NCI-H82 (cell line): ENCODE results near the gene BRD2.

Experiments used
- DNase-seq: peaks from one replicate; lab custom pipeline; 2025; lab: John Stamatoyannopoulos, UW

The BRD2 gene

DNA sequence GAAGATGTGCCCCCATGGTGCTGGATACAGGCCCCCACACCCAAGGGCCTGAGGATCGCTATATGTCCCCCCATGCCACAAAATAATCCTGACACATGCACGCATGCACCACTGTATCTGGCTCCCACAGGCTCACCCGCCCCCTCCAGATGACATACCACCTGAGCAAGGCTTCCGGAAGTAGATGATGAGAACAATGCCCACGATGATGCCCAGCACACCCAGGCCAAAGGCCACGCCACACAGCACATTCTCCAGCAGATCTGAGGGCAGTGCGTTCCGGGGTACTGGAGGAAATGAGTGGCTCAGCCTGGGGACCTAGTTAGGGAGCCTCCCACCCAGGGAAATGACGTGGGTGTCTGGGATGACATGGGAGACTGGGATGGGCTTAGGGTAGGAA, 19.3 kb upstream of the BRD2 start:
- no peak for DNase-seq

DNA sequence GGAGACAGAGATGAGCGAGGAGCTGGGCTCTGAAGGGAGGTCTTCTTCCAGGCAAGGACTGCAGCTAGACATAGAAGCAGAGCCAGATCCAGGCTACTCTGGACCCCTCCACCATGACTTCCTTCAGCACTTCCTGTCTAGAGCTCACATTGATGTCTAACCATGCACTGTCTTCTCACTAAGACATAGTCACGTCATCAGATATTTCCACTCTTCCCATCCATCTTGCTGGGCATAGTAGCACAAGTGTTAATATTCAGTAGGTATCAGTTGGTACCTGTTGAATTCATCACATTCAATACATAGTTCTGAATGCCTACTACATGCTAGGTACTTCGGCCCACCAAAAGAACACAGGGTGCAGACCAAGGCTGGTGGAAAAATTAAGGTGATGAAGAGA, 18.4 kb upstream of the BRD2 start:
- DNase-seq, result no peak

DNA sequence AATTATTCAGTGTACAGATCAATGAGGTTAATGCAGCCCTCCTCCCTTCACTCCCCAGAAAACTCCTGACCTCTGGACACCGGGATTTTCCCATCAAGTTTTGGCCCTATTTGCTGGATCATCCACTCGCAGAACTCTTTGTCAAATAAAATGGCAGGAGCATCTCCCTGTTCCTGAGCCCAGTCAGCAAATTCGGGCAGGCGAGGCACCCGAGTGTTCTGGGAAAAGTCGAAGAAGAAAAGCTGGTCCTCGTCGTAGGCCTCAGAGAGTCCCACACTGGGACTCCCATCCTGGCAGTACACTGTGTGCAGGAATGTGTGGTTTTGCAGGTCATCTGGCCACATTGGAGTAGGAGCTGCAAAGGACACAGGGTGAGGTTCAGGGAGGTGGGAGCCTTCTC, 17.9 kb upstream of the BRD2 start:
- DNase-seq, result no peak

DNA sequence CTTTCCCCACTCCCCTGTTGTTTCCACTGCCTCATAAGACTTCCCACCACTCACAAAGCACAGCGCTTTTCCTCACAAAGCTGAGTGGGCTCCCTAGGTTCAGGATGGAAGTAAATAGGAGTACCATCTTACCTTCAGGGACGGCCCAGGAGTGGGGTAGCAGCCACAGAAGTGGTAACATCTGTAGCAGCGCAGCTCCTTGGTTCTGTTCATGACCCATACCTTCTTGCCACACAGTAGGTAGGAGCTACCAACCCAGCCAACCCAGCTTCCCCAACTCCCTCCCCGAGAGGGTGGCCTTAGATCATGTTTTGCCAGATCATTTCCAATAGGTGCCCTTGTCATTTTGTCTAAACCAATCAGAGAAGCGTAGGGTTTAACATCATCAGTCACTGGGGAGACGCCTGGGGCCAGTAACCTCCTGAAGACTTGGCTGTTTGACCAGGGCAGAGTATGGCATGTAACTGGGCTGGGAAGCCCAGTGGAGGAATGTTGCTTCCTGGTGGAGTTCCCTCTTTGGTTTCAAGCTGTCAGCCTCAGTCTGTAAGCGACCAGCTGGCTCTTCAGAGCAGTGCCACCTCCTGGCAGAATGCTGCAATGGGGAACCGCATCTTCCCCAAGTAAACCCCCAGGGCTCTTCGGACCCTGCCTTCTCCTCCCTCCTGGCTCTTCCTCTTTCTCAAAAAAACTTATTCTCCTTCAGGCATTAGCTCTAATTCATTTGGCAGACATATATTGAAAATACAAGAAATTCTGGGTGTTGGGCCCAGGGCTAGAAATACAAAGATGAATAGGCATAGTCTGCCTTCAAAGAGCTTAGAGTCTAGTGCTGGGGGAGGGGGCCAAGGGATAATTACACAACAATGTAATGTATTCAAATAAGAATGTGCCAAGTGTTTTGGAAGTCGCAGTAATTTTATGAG, 15.3 kb upstream of the BRD2 start, which contains the start of gene HLA-DMA:
Gene HLA-DMA, minus strand, starts transcription at position 281 of the 923 bp plus-strand sequence. Its CDS starts 61 bp downstream, at position 220.
- DNase-seq, result peak; percentile 86

DNA sequence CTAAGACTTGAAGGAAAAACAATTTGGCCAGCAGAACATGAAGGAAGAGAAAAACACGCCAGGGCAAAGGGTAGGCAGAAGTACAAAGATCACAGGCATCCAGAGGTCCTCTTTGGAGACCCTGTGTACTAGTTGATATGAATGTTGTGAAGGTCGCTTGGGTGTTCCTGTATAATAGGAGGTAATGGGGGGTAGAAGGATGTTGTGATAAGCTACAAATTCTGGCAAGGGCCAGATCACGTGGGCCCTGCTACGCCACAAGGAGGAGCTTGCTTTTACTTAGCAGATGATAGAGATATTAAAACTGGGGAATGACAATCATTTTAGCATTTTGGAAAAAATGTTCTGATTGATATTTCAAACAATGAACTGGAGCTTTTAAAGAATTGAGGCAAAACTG, 14.6 kb upstream of the BRD2 start:
- DNase-seq, result no peak

DNA sequence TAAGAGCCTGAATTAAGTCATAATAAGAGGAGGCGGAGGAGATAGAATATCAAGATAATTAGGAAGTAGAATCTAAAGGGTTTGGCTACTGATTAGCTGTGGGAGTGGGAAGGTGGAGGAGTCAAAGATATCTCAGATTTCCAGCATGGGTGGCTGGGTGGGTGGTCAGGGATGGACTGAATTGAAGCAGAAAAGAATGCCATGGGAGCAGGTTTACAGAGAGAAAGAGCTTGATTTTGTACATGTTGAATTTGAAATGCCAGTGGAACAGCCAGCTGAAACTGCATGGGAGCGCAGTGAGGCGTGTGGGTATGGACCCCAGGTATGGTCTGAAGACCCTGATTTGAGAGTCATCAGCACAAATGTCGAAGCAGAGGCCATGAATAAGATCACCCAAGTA, 14.1 kb upstream of the BRD2 start:
- no peak for DNase-seq

DNA sequence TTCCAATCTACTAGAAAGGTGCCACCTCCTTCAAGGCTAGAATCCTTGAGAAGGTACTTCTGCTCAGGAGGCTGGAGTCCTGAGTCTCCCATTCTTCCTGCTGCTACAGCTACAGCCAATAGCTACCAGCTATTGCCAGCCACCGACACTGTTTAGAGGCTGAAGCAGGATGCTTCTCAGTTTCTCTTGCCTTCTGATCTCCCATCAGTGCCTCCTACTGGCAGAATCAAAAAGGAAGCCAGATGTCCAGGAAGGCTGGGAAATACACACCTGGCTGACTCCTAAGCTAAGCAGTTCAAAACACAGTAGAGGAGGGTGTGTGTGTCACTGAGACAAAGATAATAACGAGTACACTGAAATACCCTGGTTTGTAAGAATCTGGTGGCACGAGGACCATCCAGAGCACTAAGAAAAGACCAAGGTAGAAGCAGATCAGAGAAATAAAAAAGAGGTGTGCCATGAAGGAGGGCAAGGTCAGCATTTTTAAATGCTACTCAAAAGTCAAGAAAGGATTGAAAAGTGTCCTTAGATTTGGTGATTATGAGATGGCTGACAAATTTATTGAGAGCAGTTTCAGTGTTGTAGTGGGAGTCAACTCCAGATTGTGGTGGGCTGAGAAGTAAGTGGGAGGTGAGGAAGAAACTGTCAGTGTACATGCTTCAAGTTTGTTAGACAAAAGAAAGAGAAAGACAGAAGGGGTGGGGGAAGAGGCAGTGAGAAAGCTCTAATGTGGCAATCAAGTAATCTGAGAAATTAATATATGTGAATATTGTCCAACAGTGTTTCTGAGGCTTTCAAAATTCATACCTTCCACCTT, 13.2 kb upstream of the BRD2 start:
- DNase-seq, result peak; percentile 64

DNA sequence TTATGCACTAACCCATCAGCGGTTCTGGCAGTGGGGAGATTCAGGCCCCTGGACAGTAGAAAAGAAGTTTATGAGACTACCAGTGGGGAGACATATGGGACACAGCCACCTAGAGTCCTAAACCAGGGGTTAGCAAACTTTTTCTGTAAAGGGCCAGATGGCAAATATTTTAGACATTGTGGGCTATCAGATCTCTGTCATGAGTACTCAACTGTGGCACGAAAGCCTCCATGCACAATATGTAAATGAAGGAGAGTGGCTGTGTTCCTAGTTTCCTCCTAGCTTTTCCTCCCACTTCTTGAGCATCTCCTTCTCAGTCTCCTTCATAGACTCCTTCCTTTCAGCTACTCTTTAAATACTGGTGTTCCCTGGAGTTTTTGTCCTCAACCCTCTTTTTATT, 12.2 kb upstream of the BRD2 start:
- no peak for DNase-seq

DNA sequence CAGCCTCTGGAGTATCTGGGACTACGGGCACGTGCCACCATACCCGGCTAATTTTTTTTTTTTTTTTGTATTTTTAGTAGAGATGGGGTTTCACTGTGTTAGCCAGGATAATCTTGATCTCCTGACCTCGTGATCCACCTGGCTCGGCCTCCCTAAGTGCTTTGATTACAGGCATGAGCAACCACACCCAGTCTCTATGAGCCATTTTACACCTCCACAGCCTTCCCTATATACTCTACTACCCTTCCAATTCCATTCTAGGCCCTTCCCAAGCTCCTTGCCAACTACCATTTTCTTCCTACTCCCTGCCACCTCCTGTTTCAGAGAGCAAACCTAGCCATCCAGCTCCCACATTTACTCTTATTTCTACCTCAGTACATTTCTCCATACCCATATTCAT, 7.8 kb upstream of the BRD2 start:
- DNase-seq, result no peak

DNA sequence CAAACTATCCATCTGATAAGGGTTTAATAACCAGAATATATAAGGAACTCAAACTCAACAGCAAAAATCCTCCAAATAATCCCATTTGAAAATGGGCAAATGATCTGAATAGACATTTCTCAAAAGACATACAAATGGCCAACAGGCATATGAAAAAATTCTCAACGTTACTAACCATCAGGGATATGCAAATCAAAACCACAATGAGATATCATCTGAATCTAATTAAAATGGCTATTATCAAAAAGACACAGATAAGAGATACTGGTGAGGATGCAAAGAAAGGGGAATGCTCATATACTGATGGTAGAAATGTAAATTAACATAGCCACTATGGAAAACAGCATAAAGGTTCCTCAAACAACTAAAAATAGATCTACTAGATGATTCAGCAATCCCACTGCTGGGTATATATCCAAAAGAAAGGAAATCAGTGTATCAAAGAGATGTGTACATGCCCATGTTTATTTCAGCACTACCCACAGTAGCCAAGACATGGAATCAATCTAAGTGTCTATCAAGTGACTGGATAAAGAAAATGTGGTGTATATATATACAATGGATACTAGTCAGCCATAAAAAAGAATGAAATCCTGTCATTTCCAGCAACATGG, 6.1 kb upstream of the BRD2 start:
- DNase-seq, result no peak

DNA sequence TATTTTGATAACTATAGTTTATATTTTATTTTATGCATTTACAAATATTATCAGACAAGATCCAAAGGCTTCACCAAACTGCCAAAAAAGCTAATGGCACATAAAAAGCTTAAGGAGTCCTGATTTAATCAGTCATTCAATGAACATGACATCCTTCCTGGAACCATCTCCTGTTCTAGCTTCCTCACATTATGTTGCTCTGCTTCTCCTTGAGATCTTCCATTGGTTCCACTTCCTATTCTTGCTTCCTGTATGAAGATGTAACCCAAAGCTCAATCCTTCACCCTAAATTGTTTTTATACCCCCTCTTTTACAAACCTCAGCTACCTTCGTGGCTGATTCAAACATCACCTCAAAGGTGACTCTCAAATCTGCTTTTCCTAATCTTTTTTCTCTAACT, 4.5 kb upstream of the BRD2 start:
- DNase-seq, result no peak

DNA sequence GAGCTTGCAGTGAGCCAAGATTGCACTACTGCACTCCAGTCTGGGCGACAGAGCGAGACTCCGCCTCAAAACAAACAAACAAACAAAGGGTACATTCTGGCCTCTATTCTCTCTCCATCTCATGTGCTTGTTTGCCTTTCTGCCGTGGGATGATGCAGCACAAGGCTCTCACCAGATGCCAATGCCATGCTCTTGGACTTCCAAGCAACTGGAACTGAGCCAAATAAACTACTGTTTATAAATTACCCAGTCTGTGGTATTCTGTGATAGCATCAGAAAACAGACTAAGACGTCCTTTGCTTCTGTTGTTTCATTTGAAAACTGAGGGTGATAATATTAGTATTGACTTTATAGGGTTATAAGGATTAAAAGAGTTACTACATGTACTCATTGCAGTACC, 3.6 kb upstream of the BRD2 start:
- DNase-seq, result no peak

DNA sequence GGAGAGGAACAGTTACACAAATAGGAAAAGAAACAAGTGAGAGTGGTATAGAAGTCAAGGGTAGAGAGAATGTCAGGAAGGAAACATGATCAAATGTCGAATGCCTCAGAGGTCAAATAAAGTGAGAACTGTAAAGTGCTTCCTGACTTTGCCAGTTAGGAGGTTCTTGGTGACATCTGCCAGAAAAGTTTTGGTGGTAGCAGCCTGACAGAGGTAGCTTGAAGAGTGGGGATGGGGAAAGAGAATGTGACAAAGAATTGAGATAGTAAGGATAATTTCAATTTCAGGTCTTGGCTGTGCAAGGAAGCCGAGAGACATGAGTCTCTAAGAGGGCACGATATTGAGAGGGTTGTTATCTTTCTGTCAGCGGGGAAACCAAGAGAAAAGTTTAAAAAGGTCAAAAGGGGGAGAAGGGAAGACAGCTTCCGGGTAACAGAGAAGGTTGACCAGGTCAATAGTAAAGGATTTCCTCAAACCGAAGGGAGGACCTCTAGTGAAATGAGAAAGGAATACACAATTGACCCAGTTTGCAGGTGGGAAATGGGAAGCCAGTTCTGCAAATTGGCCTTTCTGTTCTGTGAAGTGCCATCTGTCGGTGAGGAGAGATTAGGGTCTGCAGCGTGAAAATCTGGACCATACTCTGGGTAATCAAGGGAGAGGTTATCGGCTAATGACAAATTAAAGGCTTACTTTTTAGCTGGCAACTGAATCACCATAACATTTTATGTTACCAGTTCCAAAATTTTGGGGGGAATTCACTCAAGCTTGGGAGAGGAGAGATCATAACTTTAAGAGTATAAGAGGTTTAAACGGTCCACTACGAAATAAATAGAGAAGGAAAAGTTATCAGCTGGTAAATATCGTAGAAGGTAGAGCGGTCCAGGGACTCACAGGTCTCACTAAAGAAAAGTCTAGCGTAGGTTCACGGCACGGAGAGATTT, 973 bp upstream of the BRD2 start:
- peak; percentile 94 for DNase-seq

DNA sequence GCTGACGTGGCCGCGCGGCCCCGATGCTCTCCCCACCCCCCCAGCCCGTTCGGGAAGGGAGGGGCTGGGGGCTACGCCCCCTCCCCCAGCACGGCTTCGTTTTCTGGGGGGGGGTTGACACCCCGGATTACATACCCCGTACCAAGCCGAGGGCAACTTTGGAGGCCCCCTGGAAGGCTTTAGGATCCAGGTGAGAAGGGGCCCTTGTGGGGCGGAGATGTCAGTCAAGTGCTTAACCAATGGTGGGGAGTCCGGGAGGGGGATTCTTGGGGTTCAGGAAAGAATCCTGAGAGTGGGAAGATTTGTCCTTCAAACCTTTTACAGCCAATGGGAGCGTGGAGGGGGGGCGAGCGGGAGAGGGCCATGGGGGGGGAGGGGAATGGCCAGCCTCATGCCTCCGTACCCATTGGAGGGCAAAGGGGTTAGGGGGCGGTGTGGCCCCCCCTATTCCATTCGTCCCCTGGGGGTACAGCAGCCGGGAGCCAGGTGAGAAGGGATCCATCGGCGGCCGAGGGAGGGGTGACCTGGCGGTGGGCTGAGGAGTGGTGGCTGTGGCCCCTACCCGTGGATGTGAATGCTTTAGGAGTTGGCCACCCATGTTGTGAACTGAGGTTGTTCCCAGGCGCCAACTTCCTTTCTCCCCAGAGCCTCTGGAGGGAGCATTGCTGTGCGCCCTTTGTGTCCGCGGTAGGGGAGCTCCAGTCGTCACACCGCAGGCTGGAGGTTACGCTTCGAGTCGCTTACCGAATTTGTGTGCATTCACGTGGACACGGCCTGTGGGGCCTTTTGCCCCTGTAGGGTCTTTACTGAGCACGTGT, 682 bp downstream of the BRD2 start:
- DNase-seq, result peak; percentile 95

DNA sequence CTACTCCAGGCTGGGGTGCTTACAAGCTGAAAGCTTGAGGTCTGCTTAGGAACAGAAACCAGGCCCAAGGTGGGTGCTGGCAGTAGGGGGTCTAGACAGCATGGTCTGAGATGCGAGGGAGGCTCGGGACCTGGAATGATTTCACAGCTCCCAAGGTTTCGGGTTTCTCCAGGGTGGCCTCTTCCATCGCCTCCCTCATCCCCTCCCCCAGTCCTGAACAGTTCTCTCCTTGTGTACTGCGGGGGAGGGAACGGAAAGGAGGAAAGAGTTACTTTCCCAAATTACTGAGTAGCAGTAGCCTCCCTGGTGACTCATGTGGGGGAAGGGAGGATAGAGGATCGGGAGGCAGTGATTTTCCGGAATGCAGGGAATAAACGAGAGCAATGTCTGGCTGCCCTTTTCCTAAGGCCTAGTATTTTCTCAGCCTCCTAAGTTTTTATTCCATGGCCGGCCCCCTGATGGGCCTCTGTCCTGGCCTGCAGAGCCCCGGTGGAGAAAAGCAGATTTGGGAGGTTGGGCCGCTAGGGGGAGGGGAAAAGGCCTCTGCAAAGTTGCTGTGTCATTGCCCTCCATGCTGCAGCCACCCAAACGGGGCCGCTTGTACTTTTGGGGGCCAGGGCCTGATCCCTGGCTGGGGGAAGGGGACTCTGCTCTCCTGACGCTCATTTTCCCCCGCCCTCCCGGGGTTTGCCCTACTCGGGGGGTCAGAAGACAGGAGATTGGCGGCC, 1.5 kb downstream of the BRD2 start:
- DNase-seq, result peak; percentile 90

DNA sequence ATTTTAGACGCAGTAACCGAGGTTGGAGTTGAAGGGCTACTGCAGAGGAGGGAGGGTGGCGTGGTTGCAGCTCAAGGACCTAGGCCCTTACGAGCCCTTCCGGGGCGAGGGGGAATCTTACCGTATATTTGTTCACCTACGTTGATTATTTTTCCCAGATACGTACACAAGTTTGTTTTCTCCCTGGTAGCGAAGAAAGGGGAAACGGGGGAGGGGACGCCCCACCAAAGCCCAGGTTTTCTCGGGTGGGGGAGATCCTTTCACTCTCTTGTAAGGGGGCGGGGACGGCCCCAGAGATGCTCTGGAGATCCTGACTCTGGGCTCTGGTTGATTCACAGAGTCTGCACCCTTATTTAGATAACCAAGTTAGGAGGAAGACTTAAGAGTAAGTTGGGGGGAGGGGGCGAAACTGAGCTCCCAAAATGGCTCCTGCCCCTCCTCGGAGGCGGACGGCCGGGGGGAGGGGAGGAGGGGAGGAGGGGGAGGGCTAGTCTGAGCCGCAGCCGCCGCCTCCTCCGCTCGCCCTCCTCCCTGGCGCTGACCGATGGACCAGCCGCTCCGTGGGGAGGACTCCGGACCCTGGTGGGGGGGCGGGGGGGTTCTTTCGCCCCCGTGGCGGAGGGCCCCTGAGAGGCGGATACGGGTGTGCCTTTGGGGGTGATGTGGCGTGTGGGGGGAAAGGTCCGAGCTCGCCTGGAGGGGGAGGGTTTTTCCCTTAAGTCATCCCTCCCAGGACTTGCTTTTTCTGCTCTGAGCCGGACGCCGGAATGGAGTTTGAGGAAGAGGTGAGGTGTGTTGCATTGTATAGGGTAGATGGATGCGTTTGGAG, 2.2 kb downstream of the BRD2 start:
- DNase-seq, result peak; percentile 94

DNA sequence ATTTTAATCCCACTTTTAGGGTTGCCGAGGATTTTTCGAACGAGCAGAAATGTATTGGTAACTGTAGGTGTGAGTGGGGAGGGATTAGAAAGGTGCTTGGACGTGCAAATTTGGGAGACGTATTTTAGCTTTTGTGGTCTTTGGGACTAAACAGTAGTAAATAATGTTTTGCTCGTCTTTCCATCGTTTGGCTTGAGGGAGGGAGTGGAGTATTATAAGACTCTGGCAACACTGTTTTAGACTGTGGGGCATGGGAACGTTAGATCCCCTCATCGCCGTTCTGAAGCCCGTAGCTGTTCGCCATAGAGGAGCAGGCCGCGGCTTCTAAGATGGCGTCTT, 2.8 kb downstream of the BRD2 start:
- DNase-seq, result no peak

DNA sequence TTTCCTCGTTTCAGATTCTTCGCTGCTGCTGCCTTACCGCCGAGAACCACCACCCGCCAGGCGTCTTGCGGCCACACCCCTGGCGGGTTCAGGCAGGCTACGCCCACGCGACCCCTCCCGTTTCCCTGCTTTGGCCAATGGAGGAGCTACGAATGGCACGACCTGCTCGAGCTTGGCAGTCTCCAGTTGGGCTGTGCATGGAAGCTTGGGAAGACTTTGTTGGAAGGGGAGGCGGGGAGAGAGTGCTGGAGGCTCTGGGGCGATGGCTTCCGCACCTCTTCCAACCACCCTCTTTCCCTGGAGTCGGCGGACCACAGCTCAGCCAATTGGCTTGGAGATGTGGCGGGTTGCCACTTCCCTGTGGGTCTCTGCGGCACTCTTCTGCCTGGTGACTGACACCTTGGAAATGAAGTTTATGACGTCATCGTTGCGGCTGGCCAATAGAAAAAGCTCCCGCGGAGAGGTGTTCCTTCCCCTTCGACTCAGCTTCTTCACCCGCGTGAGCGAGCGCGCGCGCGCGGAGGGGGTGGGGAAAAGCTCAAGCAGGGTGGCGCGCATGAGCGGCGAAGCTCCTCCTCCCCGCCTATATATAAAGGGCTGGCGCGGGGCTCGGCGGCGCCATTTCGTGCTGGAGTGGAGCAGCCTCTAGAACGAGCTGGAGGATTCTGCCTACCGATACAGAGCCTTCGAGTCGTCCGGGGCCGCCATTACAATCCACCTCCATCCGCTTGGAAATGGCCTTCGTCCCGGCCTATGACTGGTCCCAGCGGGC, 3.4 kb downstream of the BRD2 start:
- DNase-seq, result peak; percentile 100
